Kidney (tissue), 14 donors: ENCODE results near the gene FBXL15. TPM values are rescaled to one million over a fixed set of nuclear protein-coding genes. Genes with fewer than 3 reads are reported as not detected.
A peak's percentile ranks its signal among the peaks of the same experiment; 100 is the strongest.

Experiments used
- DNase-seq, 5 donors: peaks; one replicate each; pipeline ENCODE4 v3.0.0-alpha.2; 2013 to 2020
- FAIRE-seq: peaks from 2 replicates; lab custom pipeline; 2012; peaks lifted over from hg19 to GRCh38; lab: Jason Lieb, UNC
- H3K27ac ChIP-seq, 2 donors: one replicate each; pipeline ENCODE4 v1.7.0; 2013; ENCODE audit warnings: low read depth in 2 of 2, low read length in 2 of 2, inconsistent platforms in 1 of 2
- H3K27me3 ChIP-seq: one replicate; pipeline ENCODE4 v1.7.1; 2013; ENCODE audit warnings: low read length, inconsistent platforms; ENCODE audit not compliant: control insufficient read depth, insufficient read depth
- H3K36me3 ChIP-seq, 3 donors: one replicate each; pipeline versions ENCODE4 v1.7.0 to v1.7.1; 2013; ENCODE audit warnings: low read length in 3 of 3, control low read depth in 1 of 3, inconsistent platforms in 1 of 3; ENCODE audit not compliant: insufficient read depth in 3 of 3, control insufficient read depth in 2 of 3
- H3K4me1 ChIP-seq, 3 donors: one replicate each; pipeline versions ENCODE4 v1.7.0 to v1.7.1; 2013; ENCODE audit warnings: low read length in 3 of 3, inconsistent platforms in 1 of 3, low read depth in 1 of 3; ENCODE audit not compliant: control insufficient read depth in 2 of 3, insufficient read depth in 2 of 3
- H3K4me3 ChIP-seq, 3 donors: one replicate each; pipeline versions ENCODE4 v1.7.0 to v1.8.1; 2013; ENCODE audit warnings: low read length in 3 of 3, control low read depth in 1 of 3, inconsistent platforms in 1 of 3
- H3K9ac ChIP-seq, 3 donors: one replicate each; pipeline versions ENCODE4 v1.7.0 to v1.7.1; 2013; ENCODE audit warnings: low read length in 3 of 3, control low read depth in 1 of 3, inconsistent platforms in 1 of 3
- H3K9me3 ChIP-seq, 3 donors: one replicate each; pipeline versions ENCODE4 v1.7.0 to v1.7.1; 2013; ENCODE audit warnings: low read length in 3 of 3, control low read depth in 1 of 3, inconsistent platforms in 1 of 3; ENCODE audit not compliant: control insufficient read depth in 2 of 3, insufficient read depth in 1 of 3
- intact Hi-C: fragments of 100-400 bp; cut with DNase I; formaldehyde crosslinking; loops from one replicate; pipeline ENCODE4 v1.11.1; 2022
- polyA plus RNA-seq: library from polyadenylated mRNA; stranded (reverse); fragments of 350-450 nt; fragmentation: Illumina TruSeq; extraction: RNeasy Lipid Tissue Mini Kit (QIAGEN cat#74804); gene quantifications from one replicate; pipeline ENCODE4 v1.2.3, GENCODE V29; 2014; ENCODE audit warnings: low read depth, low replicate concordance; ENCODE audit not compliant: insufficient read depth
- total RNA-seq: library from RNA; stranded (reverse); fragmentation: NEBNext Ultra II Directional; extraction: Animal tissue kit (Norgen Biotek cat#: 25700); gene quantifications from one replicate; pipeline ENCODE4 v1.2.1, GENCODE V29; 2021
- TF ChIP-seq, protein P1 (sequence below): IDR thresholded peaks from 3 replicates; pipeline ENCODE4 v1.5.1; 2012; ENCODE audit warnings: mild to moderate bottlenecking, moderate library complexity, borderline replicate concordance; ENCODE audit not compliant: insufficient read depth; ENCODE audit errors: extremely low read depth
- donor health status: control.
- donor health status: control.
- donor health status: control.
- donor health status: control.
- donor health status: control.
- donor health status: DM: yes; HTN: yes; CAD: no.
- donor health status: Normal renal cell carcinoma (clear cell type).

Gene FBXL15
- total and polyA plus RNA-seq, 2 donors from 2014 or later = 17.9 to 28.0 TPM

GRCh38 chr10:102404361-102405107 lies 16.1 kb upstream of the FBXL15 start:
- TF ChIP-seq, protein P1, sequence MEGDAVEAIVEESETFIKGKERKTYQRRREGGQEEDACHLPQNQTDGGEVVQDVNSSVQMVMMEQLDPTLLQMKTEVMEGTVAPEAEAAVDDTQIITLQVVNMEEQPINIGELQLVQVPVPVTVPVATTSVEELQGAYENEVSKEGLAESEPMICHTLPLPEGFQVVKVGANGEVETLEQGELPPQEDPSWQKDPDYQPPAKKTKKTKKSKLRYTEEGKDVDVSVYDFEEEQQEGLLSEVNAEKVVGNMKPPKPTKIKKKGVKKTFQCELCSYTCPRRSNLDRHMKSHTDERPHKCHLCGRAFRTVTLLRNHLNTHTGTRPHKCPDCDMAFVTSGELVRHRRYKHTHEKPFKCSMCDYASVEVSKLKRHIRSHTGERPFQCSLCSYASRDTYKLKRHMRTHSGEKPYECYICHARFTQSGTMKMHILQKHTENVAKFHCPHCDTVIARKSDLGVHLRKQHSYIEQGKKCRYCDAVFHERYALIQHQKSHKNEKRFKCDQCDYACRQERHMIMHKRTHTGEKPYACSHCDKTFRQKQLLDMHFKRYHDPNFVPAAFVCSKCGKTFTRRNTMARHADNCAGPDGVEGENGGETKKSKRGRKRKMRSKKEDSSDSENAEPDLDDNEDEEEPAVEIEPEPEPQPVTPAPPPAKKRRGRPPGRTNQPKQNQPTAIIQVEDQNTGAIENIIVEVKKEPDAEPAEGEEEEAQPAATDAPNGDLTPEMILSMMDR = no peak
- H3K27me3 ChIP-seq = no peaks in the 10 kb centered on the region
- peaks cover 0 to 4% (median under 1%) of the 10 kb centered on the region in 3 donors for H3K4me1 ChIP-seq
- FAIRE-seq (no peak), DNase-seq (peak in 1 of 5 donors; percentile 64)
- intact Hi-C loops = no loop called here
- no peaks in the 10 kb centered on the region for H3K9me3 ChIP-seq
- no peak overlapping the region for H3K9ac ChIP-seq
- H3K36me3 ChIP-seq = no peaks in the 10 kb centered on the region
- no peak overlapping the region for H3K4me3 ChIP-seq
- H3K27ac ChIP-seq = no peak overlapping the region

DNA sequence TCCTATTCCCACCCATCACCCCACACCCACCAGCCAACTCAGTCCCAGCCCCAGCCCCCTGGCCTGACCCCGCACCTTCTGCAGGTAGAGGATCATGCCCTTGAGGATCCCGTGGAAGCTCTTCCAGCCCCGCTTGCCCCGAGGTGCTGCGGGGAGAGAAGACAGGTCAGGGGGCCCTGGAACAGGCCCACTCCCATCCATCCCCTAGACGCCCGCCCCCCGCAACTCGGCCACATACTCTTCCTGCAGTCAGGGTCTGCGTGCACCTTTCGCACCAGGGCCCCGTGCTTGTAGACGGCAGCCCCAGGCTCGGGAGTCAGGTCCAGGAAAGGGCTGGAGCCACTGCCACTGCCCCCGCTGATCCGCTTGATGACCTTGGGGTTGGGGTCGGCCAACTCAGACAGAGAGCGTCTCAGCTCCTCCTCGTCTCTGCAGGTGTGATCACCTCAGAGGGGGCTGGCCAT lies 15.5 kb upstream of the FBXL15 start:
- no peak overlapping the region for H3K27ac ChIP-seq
- peaks cover 0 to 3% (median 0%) of the 10 kb centered on the region in 3 donors for H3K4me1 ChIP-seq
- H3K36me3 ChIP-seq = no peaks in the 10 kb centered on the region
- no peak overlapping the region for H3K4me3 ChIP-seq
- FAIRE-seq (no peak), DNase-seq (peak in 1 of 5 donors; percentile 78)
- no peaks in the 10 kb centered on the region for H3K27me3 ChIP-seq
- H3K9ac ChIP-seq = no peak overlapping the region
- H3K9me3 ChIP-seq = no peaks in the 10 kb centered on the region
- TF ChIP-seq, protein P1 = no peak
- intact Hi-C loops = no loop called here

DNA sequence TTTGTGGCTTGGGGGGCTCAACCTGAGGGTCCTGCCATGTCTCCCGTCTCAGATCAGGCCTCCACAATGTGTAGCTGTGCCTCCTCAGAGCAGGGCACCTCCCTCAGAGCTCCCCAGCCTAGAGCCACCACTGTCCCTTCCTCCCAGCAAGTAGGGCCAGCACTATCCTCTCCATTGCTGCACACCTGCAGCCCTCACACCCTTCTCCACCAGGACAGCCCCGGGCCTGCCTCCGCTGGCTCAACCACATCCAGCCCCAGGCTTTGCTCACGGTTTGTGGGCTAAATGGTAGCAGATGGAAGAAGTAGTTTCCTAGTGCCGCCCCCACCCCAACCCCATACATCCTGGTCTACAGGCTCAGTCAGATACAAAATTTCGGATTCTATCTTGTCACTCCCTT lies 15.0 kb upstream of the FBXL15 start:
- Histone ChIP-seq H3K4me3 (no peak overlapping the region), H3K4me1 (peaks cover 0 to 3% (median 0%) of the 10 kb centered on the region in 3 donors), H3K27ac (no peak overlapping the region), H3K36me3 (no peaks in the 10 kb centered on the region), H3K27me3 (no peaks in the 10 kb centered on the region), H3K9ac (no peak overlapping the region), H3K9me3 (no peaks in the 10 kb centered on the region)
- intact Hi-C loops = no loop called here
- peak in 1 of 5 donors; percentile 61 for DNase-seq
- TF ChIP-seq, protein P1 = no peak
- no peak for FAIRE-seq
